ENCODE measurements around the gene SIGLEC12. TPM values are rescaled to one million over a fixed set of nuclear protein-coding genes. Genes with fewer than 3 reads are reported as not detected.

Gene SIGLEC12
- total and polyA plus RNA-seq, 4 donors: 0.12 to 5.1 (median 1.9) TPM

- H3K27ac ChIP-seq (ENCODE audit: low read depth in 1 of 2, low read length in 1 of 2): no peak within 1 kb of the TSS
- peaks cover 0 to 6% (median 0%) of the 10 kb centered on the region in 4 donors for H3K9me3 ChIP-seq (ENCODE audit: control insufficient read depth in 4 of 4, insufficient read depth in 3 of 4, low read length in 3 of 4)
- no peak for TF ChIP-seq CTCF (IDR thresholded peaks at IDR 0.05; ENCODE audit: control extremely low read depth, extremely low read depth)
- no peak for DNase-seq
- H3K4me3 ChIP-seq: no peak within 1 kb of the TSS
- H3K4me1 ChIP-seq (ENCODE audit: control insufficient read depth in 5 of 5, insufficient read depth in 5 of 5, low read length in 5 of 5): no peaks in the 10 kb centered on the region
- H3K9ac ChIP-seq (ENCODE audit: insufficient read depth in 1 of 2, low read length in 2 of 2): no peak within 1 kb of the TSS
- H3K36me3 ChIP-seq (ENCODE audit: control insufficient read depth in 4 of 4, insufficient read depth in 4 of 4, low read length in 4 of 4): no peaks in the 10 kb centered on the region
- H3K27me3 ChIP-seq (ENCODE audit: control insufficient read depth in 3 of 3, insufficient read depth in 3 of 3, low read length in 2 of 3): peaks cover 0 to 1% (median 0%) of the 10 kb centered on the region in 3 donors
- ATAC-seq (ENCODE audit: insufficient read depth, low FRiP score): no peak
- WGBS, 2 donors: 61 to 72% methylated on average over 15 to 17 of the region's 17 CpGs
Measured at GRCh38 chr19:51478381-51479234, 23.0 kb downstream of the SIGLEC12 start, which contains the start of gene CEACAM18. Gene CEACAM18 (plus strand): TSS chr19:51478539.

GRCh38 chr19:51477344-51477743 is 24.3 kb downstream of the SIGLEC12 start:
- H3K27me3 ChIP-seq (ENCODE audit: control insufficient read depth in 3 of 3, insufficient read depth in 3 of 3, low read length in 2 of 3): peaks cover 0 to 2% (median 0%) of the 10 kb centered on the region in 3 donors
- H3K9me3 ChIP-seq (ENCODE audit: control insufficient read depth in 4 of 4, insufficient read depth in 3 of 4, low read length in 3 of 4): peaks cover 0 to 4% (median 0%) of the 10 kb centered on the region in 4 donors

DNA sequence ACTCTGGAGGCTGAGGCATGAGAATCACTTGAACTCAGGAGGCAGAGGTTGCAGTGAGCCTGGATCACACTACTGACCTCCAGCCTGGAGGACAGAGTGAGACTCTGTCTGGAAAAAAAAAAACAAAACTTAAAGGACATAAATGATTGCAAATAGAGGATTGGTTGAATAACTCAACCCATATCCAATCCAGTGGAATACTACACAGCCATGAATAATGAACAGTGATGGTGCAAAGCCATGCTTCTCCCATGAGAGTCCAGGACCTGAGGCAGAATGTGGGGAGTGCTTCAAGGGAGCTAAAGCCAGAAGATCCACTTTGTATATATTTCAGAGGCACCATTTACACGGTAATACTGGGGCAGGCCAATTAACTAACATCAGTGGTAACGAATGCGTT is 25.4 kb downstream of the SIGLEC12 start:
- no peaks in the 10 kb centered on the region for H3K36me3 ChIP-seq (ENCODE audit: control insufficient read depth in 4 of 4, insufficient read depth in 4 of 4, low read length in 4 of 4)
- no peak for TF ChIP-seq CTCF (IDR thresholded peaks at IDR 0.05; ENCODE audit: control extremely low read depth, extremely low read depth)
- H3K9me3 ChIP-seq (ENCODE audit: control insufficient read depth in 4 of 4, insufficient read depth in 3 of 4, low read length in 3 of 4): peaks cover 0 to 2% (median 0%) of the 10 kb centered on the region in 4 donors
- no peak overlapping the region for H3K4me3 ChIP-seq
- no peak overlapping the region for H3K27ac ChIP-seq (ENCODE audit: low read depth in 1 of 2, low read length in 1 of 2)
- H3K9ac ChIP-seq (ENCODE audit: insufficient read depth in 1 of 2, low read length in 2 of 2): no peak overlapping the region
- ATAC-seq (ENCODE audit: insufficient read depth, low FRiP score): no peak
- H3K27me3 ChIP-seq (ENCODE audit: control insufficient read depth in 3 of 3, insufficient read depth in 3 of 3, low read length in 2 of 3): peaks cover 0 to 2% (median 0%) of the 10 kb centered on the region in 3 donors
- no peak for DNase-seq
- 74 to 90% methylated on average over 3 of the region's 3 CpGs for WGBS, 2 donors
- H3K4me1 ChIP-seq (ENCODE audit: control insufficient read depth in 5 of 5, insufficient read depth in 5 of 5, low read length in 5 of 5): no peaks in the 10 kb centered on the region

More at GRCh38 chr19:51477344-51477743, 24.3 kb downstream of the SIGLEC12 start:
- Histone ChIP-seq H3K4me3 (no peak overlapping the region), H3K9ac (ENCODE audit: insufficient read depth in 1 of 2, low read length in 2 of 2) (no peak overlapping the region), H3K36me3 (ENCODE audit: control insufficient read depth in 4 of 4, insufficient read depth in 4 of 4, low read length in 4 of 4) (no peaks in the 10 kb centered on the region), H3K4me1 (ENCODE audit: control insufficient read depth in 5 of 5, insufficient read depth in 5 of 5, low read length in 5 of 5) (no peaks in the 10 kb centered on the region), H3K27ac (ENCODE audit: low read depth in 1 of 2, low read length in 1 of 2) (no peak overlapping the region)
- no peak for TF ChIP-seq CTCF (IDR thresholded peaks at IDR 0.05; ENCODE audit: control extremely low read depth, extremely low read depth)
- WGBS, 2 donors: 57 to 66% methylated on average over 5 of the region's 5 CpGs
- DNase-seq (no peak), ATAC-seq (ENCODE audit: insufficient read depth, low FRiP score) (no peak)

All from lung (tissue), 12 donors.